ENCODE results near the gene RNF220. TPM values are rescaled to one million over a fixed set of nuclear protein-coding genes. Genes with fewer than 3 reads are reported as not detected.

The RNF220 gene
- total and polyA plus RNA-seq, 2 donors (not counting 3 experiments of a cell fraction or from before 2014, with no cell fraction given), result 62.7 to 66.6 TPM

GRCh38 chr1:44511363-44511762 is 106.3 kb downstream of the RNF220 start:
- intact Hi-C loops (cut with micrococcal nuclease), result no loop called here

More at GRCh38 chr1:44511363-44511762, 106.3 kb downstream of the RNF220 start:
- ChIA-PET POLR2A (no interaction called here), CTCF (interaction anchor here (2.0 kb wide), 1 partner anchor 133 kb away, joined by 8 read pairs; no protein-coding TSS in a partner anchor)
- Histone ChIP-seq H3K27ac (ENCODE audit: insufficient read depth, low read depth, low read length) (no peak overlapping the region), H3K9ac (replicated peaks; ENCODE audit: extremely low read depth, insufficient read depth, low read length) (no peak overlapping the region), H3K9me3 (replicated peaks; ENCODE audit: control insufficient read depth, insufficient read depth, low read length) (no peaks in the 10 kb centered on the region), H3K27me3 (ENCODE audit: control insufficient read depth in 2 of 2, insufficient read depth in 2 of 2, low read length in 2 of 2) (peaks cover 29 to 33% of the 10 kb centered on the region in 2 experiments), H3K4me3 (replicated peaks in 1 of 3; ENCODE audit: insufficient read depth in 1 of 3, low read depth in 1 of 3, low read length in 3 of 3) (no peak overlapping the region), H2AFZ (ENCODE audit: low read depth, low read length) (no peak overlapping the region), H3K4me2 (ENCODE audit: insufficient read depth, low read length) (no peak overlapping the region), H3K4me1 (ENCODE audit: control insufficient read depth, extremely low read depth, insufficient read depth, low read length) (no peaks in the 10 kb centered on the region), H4K20me1 (replicated peaks; ENCODE audit: control insufficient read depth, extremely low read depth, insufficient read depth, low read length) (no peaks in the 10 kb centered on the region), H3K79me2 (ENCODE audit: control insufficient read depth, insufficient read depth, low read length) (no peaks in the 10 kb centered on the region), H3K36me3 (ENCODE audit: control insufficient read depth in 2 of 2, extremely low read depth in 1 of 2, insufficient read depth in 2 of 2, low read length in 2 of 2) (no peaks in the 10 kb centered on the region), H3K9me1 (replicated peaks; ENCODE audit: control insufficient read depth, extremely low read depth, insufficient read depth, low read length) (no peaks in the 10 kb centered on the region)
- dilution Hi-C loops (cut with MboI; ENCODE audit: extremely low pct_ligation_motif_present, low sequenced_read_pairs), result no loop called here
- no TSS peak for BruUV-seq (replicated peaks)
- TF ChIP-seq EZH2 (IDR thresholded peaks at IDR 0.05; ENCODE audit: borderline replicate concordance, low read depth, low read length, severe bottlenecking) (no peak), JUN (IDR thresholded peaks at IDR 0.05; ENCODE audit: borderline replicate concordance, insufficient read depth, insufficient read length, low read depth) (no peak), MAX (IDR thresholded peaks at IDR 0.05; ENCODE audit: insufficient read depth, insufficient read length) (no peak), CTCF (IDR thresholded peaks at IDR 0.05; ENCODE audit: extremely low read depth in 1 of 2, insufficient read depth in 1 of 2, low read depth in 1 of 2, low read length in 2 of 2) (no peak), POLR2AphosphoS5 (IDR thresholded peaks at IDR 0.05; ENCODE audit: insufficient read depth, low read depth, low read length) (no peak), POLR2A (IDR thresholded peaks at IDR 0.05; ENCODE audit: low read depth, low read length) (no peak), GATA2 (IDR thresholded peaks at IDR 0.05; ENCODE audit: insufficient read depth, insufficient read length, low read depth, low read length) (no peak), FOS (IDR thresholded peaks at IDR 0.05; ENCODE audit: borderline replicate concordance, insufficient read depth, low read length) (no peak), MYC (IDR thresholded peaks at IDR 0.05; ENCODE audit: low read depth, low read length) (no peak)
- FAIRE-seq, result no peak
- DNase-seq (ENCODE audit: low read depth, low spot score), result no peak
